ENCODE data around the gene RPL12.

RPL12 gene

GRCh38 chr9:127404631-127405030 is 46.6 kb downstream of the RPL12 start:
- no peak for DNase-seq (ENCODE audit: low spot score)

- DNase-seq (ENCODE audit: low spot score): no peak
Observed at GRCh38 chr9:127403507-127404192, 47.6 kb downstream of the RPL12 start.

- no peak for DNase-seq (ENCODE audit: low spot score)
Observed at GRCh38 chr9:127402401-127403090, 48.7 kb downstream of the RPL12 start.

GRCh38 chr9:127399736-127400269 is 51.4 kb downstream of the RPL12 start:
- DNase-seq (ENCODE audit: low spot score): no peak

- no peak for DNase-seq (ENCODE audit: low spot score)
Observed at GRCh38 chr9:127398715-127399400, 52.3 kb downstream of the RPL12 start.

- DNase-seq (ENCODE audit: low spot score): no peak
Observed at GRCh38 chr9:127398275-127398647, 52.9 kb downstream of the RPL12 start.
